Esophagus squamous epithelium (tissue), 5 donors: ENCODE measurements around the gene MRPL2. TPM values are rescaled to one million over a fixed set of nuclear protein-coding genes. Genes with fewer than 3 reads are reported as not detected.
A peak's percentile ranks its signal among the peaks of the same experiment; 100 is the strongest.

ENCODE experiments used
- DNase-seq: peaks from one replicate; lab custom pipeline; 2025; lab: John Stamatoyannopoulos, UW
- H3K27ac ChIP-seq, 4 donors: fragments of 200-600 bp; sonication (generic); one replicate each; pipeline ENCODE4 v1.5.1; 2016 to 2019; ENCODE audit warnings: mild to moderate bottlenecking in 1 of 4
- H3K27me3 ChIP-seq, 4 donors: fragments of 200-600 bp; sonication (generic); 1 replicate in 3 of 4; 2 replicates in 1 of 4; pipeline versions ENCODE4 v1.5.1 to v1.6.0; 2017 to 2021; ENCODE audit warnings: antibody characterized with exemption in 1 of 4
- H3K36me3 ChIP-seq, 3 donors: fragments of 200-600 bp; sonication (generic); one replicate each; pipeline ENCODE4 v1.5.1; 2016 to 2019
- H3K4me1 ChIP-seq, 3 donors: fragments of 200-600 bp; sonication (generic); one replicate each; pipeline ENCODE4 v1.5.1; 2017 to 2019
- H3K4me3 ChIP-seq, 4 donors: fragments of 200-600 bp; sonication (generic); 1 replicate in 3 of 4; 2 replicates in 1 of 4; pipeline ENCODE4 v1.5.1; 2016 to 2019; ENCODE audit warnings: mild to moderate bottlenecking in 2 of 4, moderate library complexity in 1 of 4
- H3K9me3 ChIP-seq, 3 donors: fragments of 200-600 bp; sonication (generic); one replicate each; pipeline ENCODE4 v1.5.1; 2016 to 2019
- POLR2A ChIP-seq, 4 donors: fragments of 450-650 bp; IDR thresholded peaks; one replicate each; pipeline ENCODE4 v1.6.1; 2017; ENCODE audit warnings: antibody characterized with exemption in 4 of 4, mild to moderate bottlenecking in 4 of 4, moderate library complexity in 3 of 4
- WGBS, 2 donors: methylation state at CpG; one replicate each; pipeline ENCODE4 v1.1.5; 2018; 5-methylcytosine and 5-hydroxymethylcytosine counted together
- intact Hi-C: fragments of 100-400 bp; cut with DNase I; formaldehyde crosslinking; loops from one replicate; pipeline ENCODE4 v1.15.0; 2022
- total RNA-seq, 4 donors: library from RNA; depleted of rRNA; stranded (reverse); fragments of >200 nt; gene quantifications; one replicate each; pipeline ENCODE4 v1.1.0, GENCODE V29; 2016
- TF ChIP-seq, protein P1 (sequence below), 6 experiments: fragments of 450-650 bp in 4 of 6; fragments of 200-600 bp in 2 of 6; sonication (generic) in 2 of 6; IDR thresholded peaks; one replicate each; pipeline ENCODE4 v1.5.1; 2016 to 2019; ENCODE audit warnings: antibody characterized with exemption in 6 of 6, mild to moderate bottlenecking in 4 of 6, moderate library complexity in 4 of 6
- donor health status: DM: yes; HTN: yes; CAD: no.

MRPL2 gene
- total RNA-seq: 10 to 100 TPM; 23.3 to 29.1 (median 24.5) TPM

DNA sequence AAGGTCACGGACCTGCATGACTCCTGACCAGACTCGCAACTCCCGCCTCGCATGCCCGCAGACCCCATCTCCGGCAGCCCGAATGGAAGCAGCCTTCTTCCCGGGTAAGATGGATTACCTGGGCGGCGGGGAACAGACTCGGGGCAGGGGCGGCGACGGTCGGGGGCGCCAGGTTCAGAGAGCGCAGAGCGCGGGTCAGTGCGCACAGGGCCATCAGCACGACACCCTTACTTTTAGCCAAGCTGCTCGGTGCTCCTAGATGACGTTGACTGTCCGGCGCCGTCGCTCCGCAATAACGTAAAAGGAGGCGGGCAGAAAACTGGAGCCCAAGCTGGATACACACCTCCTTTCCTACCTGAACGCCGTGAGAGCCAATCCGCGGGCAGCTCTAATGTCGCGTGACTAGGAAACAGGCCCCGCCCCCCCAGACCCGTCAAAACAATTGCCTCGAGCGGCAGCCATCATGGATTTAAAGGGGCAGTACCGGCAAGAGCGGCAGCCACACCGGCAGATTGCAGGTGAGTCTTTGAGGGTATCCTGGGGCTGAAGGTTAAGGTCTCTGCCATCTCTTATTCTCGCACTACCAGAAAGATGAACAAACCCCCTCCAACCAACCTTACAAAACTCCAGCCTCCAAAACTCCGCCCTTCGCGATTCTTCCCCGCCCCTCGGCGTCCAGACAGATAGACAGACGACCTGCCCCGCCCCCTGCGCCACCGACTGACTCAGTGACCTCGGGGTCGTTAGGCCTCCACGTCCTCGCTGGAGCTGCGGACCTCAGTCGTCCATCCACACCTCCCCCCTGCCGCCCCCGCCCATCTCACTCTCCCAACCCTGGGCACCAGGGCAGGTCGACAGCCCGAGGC, at the start of gene MRPL2, which contains the start of gene KLC4:
MRPL2 (minus strand) TSS at position 267 of the 866 bp plus-strand sequence; CDS start at position 214, 53 bp downstream.
KLC4 (plus strand) TSS at position 464 of the 866 bp plus-strand sequence. CDS start 1,705 bp downstream, outside the sequence.
- peak; percentile 93 for DNase-seq
- Histone ChIP-seq H3K27me3 (no peaks in the 10 kb centered on the region), H3K4me1 (peaks cover 12 to 40% (median 20%) of the 10 kb centered on the region in 3 donors), H3K27ac (peak within 1 kb of the TSS; percentile 89 to 97 (median 94)), H3K4me3 (peak within 1 kb of the TSS; percentile 83 to 97 (median 90)), H3K36me3 (peaks cover 0 to 59% (median 4%) of the 10 kb centered on the region in 3 donors), H3K9me3 (no peaks in the 10 kb centered on the region)
- 0 to 1% methylated on average over 25 to 29 of the region's 64 CpGs for WGBS, 2 donors
- intact Hi-C loops: loop anchor here (10.0 kb wide), 1 partner anchor 95 kb away; the partner anchor contains the start of gene GNMT
- TF ChIP-seq, protein P1, sequence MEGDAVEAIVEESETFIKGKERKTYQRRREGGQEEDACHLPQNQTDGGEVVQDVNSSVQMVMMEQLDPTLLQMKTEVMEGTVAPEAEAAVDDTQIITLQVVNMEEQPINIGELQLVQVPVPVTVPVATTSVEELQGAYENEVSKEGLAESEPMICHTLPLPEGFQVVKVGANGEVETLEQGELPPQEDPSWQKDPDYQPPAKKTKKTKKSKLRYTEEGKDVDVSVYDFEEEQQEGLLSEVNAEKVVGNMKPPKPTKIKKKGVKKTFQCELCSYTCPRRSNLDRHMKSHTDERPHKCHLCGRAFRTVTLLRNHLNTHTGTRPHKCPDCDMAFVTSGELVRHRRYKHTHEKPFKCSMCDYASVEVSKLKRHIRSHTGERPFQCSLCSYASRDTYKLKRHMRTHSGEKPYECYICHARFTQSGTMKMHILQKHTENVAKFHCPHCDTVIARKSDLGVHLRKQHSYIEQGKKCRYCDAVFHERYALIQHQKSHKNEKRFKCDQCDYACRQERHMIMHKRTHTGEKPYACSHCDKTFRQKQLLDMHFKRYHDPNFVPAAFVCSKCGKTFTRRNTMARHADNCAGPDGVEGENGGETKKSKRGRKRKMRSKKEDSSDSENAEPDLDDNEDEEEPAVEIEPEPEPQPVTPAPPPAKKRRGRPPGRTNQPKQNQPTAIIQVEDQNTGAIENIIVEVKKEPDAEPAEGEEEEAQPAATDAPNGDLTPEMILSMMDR (IDR thresholded peaks at IDR 0.05): peak in 1 of 6 experiments; percentile 4
- TF ChIP-seq POLR2A (IDR thresholded peaks at IDR 0.05): peak in 3 of 4 donors; percentile 62 to 84 (median 77)

DNA sequence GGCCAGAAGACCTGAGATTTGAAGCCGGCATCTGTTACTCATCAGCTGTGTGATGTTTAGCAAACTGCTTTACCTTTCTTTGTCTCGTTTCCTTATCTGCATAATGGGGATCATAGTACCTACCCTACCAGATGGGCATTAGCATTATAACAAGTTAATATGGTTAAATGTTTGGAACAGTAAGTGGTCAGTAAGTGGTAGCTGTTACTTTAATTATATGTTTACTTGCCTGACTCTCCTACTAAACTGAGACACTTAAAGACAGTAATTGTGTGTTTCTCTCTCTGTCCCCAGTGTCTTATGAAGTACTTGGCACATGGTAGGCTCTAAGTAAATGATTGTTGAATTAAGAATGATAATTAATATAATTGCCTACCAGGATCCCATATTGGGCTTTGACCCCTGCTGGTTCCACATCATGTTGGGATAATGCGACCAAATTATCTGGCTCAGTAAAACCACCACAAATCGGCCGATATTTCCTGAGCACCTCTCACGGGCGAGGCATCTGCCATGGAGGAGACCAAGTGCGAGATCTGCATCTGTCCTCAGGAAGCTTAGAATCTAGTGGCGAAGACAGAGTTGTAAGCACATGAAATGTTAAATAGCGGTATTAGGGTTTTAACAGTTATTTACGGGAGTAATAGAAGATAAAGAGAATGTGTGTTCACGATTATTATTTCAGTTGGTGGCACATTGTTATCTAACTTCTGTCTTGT, 48.3 kb upstream of the MRPL2 start:
- 92% methylated on average over 12 of the region's 12 CpGs for WGBS, 2 donors
- Histone ChIP-seq H3K4me3 (no peak overlapping the region), H3K9me3 (no peaks in the 10 kb centered on the region), H3K27ac (no peak overlapping the region), H3K27me3 (no peaks in the 10 kb centered on the region), H3K36me3 (no peaks in the 10 kb centered on the region), H3K4me1 (peaks cover 0 to 33% (median 3%) of the 10 kb centered on the region in 3 donors)
- intact Hi-C loops: no loop called here
- no peak for TF ChIP-seq POLR2A (IDR thresholded peaks at IDR 0.05)
- TF ChIP-seq, protein P1 (IDR thresholded peaks at IDR 0.05): no peak
- no peak for DNase-seq

DNA sequence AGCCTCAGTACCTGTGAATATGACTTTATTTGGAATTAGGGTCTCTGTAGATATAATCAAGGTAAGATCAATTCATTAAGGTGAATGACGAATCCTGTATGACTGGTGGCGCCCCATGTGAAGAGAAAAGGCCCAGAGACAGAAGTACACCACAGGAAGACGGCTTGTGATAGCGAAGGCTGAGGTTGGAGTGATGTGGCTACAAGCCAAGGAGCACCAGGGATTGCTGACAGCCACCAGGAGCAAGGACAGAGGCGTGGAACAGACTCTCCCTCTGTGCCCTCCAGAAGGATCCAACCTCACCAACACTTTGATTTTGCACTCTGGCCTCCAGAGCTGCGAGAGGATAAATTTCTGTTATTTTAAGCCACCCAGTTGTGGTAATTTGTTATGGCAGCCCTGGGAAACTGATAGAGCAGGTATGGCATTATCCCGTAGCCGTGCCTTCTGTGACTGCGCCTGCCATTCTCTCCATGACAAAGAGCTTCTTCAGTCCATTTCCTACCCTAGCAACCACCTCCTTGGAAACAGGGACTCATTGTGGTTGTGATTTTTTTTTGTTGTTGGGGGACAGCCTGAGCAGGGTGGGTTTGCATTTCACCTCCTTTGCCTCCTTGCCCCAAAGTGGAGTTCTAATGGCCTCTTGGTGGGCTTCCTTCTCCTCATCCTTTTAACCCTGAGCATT, 46.4 kb upstream of the MRPL2 start:
- WGBS, 2 donors: 85 to 87% methylated on average over 9 of the region's 9 CpGs
- intact Hi-C loops: no loop called here
- no peak for DNase-seq

DNA sequence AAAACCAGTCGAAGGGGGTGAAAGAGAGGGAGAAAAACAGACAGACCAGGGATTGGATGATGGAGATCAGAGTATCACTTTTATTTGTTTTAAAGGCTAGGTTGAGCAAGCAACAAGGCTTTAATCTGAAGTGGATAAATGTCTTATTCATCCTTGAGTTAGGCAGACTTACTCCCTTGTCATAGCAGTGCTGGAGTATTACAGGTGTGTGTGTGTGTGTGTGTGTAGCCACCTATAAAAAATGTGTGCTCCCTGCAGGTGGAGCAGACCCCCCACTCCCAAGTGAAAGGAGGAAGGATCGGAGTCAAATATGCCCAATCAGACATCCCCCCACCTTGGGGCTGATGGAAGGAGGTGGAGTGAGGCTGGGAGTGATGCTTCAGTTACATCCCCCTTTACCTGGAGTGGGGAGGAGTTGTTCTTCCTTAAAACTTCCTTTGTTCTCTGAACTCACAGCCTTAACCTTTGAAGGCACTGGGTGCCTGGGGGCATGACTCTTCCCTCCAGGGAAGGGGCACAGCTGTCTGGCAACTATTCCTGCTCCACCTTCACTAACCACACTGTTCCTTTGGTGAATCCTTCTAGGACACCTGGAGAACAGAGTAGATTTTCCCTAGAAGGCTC, 44.1 kb upstream of the MRPL2 start:
- no peaks in the 10 kb centered on the region for H3K9me3 ChIP-seq
- intact Hi-C loops: no loop called here
- no peaks in the 10 kb centered on the region for H3K36me3 ChIP-seq
- WGBS, 2 donors: 51 to 71% methylated on average over 2 of the region's 2 CpGs
- no peak overlapping the region for H3K4me3 ChIP-seq
- H3K27me3 ChIP-seq: no peaks in the 10 kb centered on the region
- peaks cover 0 to 30% (median 0%) of the 10 kb centered on the region in 3 donors for H3K4me1 ChIP-seq
- no peak for DNase-seq
- no peak overlapping the region for H3K27ac ChIP-seq
- TF ChIP-seq, protein P1 (IDR thresholded peaks at IDR 0.05): no peak
- TF ChIP-seq POLR2A (IDR thresholded peaks at IDR 0.05): no peak

More for the DNA sequence above, 46.4 kb upstream of the MRPL2 start:
- Histone ChIP-seq H3K27ac (no peak overlapping the region), H3K27me3 (no peaks in the 10 kb centered on the region), H3K9me3 (no peaks in the 10 kb centered on the region), H3K36me3 (no peaks in the 10 kb centered on the region), H3K4me3 (no peak overlapping the region), H3K4me1 (peaks cover 0 to 23% (median 0%) of the 10 kb centered on the region in 3 donors)
- TF ChIP-seq, protein P1 (IDR thresholded peaks at IDR 0.05): no peak
- no peak for TF ChIP-seq POLR2A (IDR thresholded peaks at IDR 0.05)
